Loucy (cell line): ENCODE measurements around the gene AHDC1.

Experiments
- CTCF ChIP-seq: fragments of 200-600 bp; sonication (generic); conservative IDR thresholded peaks from 2 replicates; pipeline ENCODE4 v1.5.1; 2014; ENCODE audit warnings: mild to moderate bottlenecking, antibody characterized with exemption, low read length
- EZH2phosphoT487 ChIP-seq: fragments of 200-600 bp; IDR thresholded peaks from 2 replicates; pipeline ENCODE4 v1.6.1; 2018; ENCODE audit warnings: antibody characterized with exemption, mild to moderate bottlenecking, moderate library complexity, borderline replicate concordance

GRCh38 chr1:27622828-27623227 lies 18.9 kb upstream of the AHDC1 start:
- TF ChIP-seq CTCF: no peak
- no peak for TF ChIP-seq EZH2phosphoT487
